Peyer's patch (tissue), 4 donors: ENCODE measurements around the gene CFDP1.

ENCODE experiments used
- POLR2A ChIP-seq, 2 donors: fragments of 450-650 bp; IDR thresholded peaks; one replicate each; pipeline ENCODE4 v1.5.1; 2017; ENCODE audit warnings: antibody characterized with exemption in 2 of 2, mild to moderate bottlenecking in 2 of 2, moderate library complexity in 2 of 2
- TF ChIP-seq, protein P1 (sequence below), 6 experiments: fragments of 450-650 bp in 4 of 6; fragments of 200-600 bp in 2 of 6; sonication (generic) in 1 of 6; IDR thresholded peaks; one replicate each; pipeline ENCODE4 v1.5.1; 2017 to 2019; ENCODE audit warnings: antibody characterized with exemption in 6 of 6, mild to moderate bottlenecking in 3 of 6, moderate library complexity in 1 of 6

DNA sequence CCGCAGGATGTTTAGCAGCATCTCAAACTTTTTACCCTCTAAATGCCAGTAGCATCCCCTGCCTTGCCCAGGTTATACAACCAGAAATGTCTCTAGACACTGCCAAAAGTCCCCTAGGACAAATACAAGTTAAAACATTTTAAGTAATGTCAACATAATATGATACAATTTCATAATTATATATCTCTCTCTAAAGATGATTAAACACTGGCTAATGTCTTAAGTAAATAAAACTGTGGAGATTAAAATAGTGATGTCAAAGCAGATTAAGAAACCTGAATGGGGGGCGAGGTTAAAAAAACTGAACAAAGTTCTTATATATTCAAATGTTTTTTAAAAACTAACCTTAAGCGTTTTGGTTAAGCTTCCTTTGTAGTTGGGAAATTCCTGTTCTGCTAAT lies 62.1 kb downstream of the CFDP1 start:
- TF ChIP-seq, protein P1, sequence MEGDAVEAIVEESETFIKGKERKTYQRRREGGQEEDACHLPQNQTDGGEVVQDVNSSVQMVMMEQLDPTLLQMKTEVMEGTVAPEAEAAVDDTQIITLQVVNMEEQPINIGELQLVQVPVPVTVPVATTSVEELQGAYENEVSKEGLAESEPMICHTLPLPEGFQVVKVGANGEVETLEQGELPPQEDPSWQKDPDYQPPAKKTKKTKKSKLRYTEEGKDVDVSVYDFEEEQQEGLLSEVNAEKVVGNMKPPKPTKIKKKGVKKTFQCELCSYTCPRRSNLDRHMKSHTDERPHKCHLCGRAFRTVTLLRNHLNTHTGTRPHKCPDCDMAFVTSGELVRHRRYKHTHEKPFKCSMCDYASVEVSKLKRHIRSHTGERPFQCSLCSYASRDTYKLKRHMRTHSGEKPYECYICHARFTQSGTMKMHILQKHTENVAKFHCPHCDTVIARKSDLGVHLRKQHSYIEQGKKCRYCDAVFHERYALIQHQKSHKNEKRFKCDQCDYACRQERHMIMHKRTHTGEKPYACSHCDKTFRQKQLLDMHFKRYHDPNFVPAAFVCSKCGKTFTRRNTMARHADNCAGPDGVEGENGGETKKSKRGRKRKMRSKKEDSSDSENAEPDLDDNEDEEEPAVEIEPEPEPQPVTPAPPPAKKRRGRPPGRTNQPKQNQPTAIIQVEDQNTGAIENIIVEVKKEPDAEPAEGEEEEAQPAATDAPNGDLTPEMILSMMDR (IDR thresholded peaks at IDR 0.05): no peak
- no peak for TF ChIP-seq POLR2A (IDR thresholded peaks at IDR 0.05)
